ENCODE data around the gene DNAH3.

DNA sequence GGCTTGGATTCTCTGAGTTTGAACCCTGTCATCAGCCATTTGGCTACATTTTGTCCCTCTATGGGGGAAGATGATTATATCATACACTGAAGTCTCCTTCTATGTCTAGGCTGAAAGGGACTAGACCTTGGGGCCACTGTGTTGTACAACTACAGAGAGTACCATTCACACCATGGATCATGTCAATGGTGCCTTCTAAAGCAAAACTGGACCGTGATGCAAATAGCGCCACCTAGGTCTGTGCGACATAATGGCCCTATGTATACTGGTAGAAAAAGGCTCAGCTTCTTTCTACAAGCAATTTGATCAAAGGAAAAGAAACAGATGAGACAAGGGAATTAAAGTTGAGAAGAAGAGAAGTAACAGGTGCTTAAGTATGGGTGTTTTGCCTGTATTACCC is 149.4 kb downstream of the DNAH3 start:
- TF ChIP-seq POLR2A (IDR thresholded peaks at IDR 0.05): no peak
- TF ChIP-seq CTCF (IDR thresholded peaks at IDR 0.05): peak; percentile 8 to 28 (median 18)
